BLaER1 (cell line): ENCODE data around the gene IFI6.

Source experiments
- H3K27ac ChIP-seq: shearing (Covaris generic); formaldehyde crosslinking; 2 replicates; pipeline ENCODE4 v1.8.1; 2022
- H3K27me3 ChIP-seq: shearing (Covaris generic); formaldehyde crosslinking; 2 replicates; pipeline ENCODE4 v1.8.1; 2022
- H3K36me3 ChIP-seq: shearing (Covaris generic); formaldehyde crosslinking; 2 replicates; pipeline ENCODE4 v1.8.1; 2022
- H3K4me1 ChIP-seq: shearing (Covaris generic); formaldehyde crosslinking; 2 replicates; pipeline ENCODE4 v1.8.1; 2022
- H3K4me2 ChIP-seq: shearing (Covaris generic); formaldehyde crosslinking; 2 replicates; pipeline ENCODE4 v1.8.1; 2022
- H3K4me3 ChIP-seq: shearing (Covaris generic); formaldehyde crosslinking; 2 replicates; pipeline ENCODE4 v1.8.1; 2022
- H3K9ac ChIP-seq: shearing (Covaris generic); formaldehyde crosslinking; 2 replicates; pipeline ENCODE4 v1.8.1; 2022
- H3K9me3 ChIP-seq: shearing (Covaris generic); formaldehyde crosslinking; 2 replicates; pipeline ENCODE4 v1.8.1; 2022
- H4K20me1 ChIP-seq: shearing (Covaris generic); formaldehyde crosslinking; 2 replicates; pipeline ENCODE4 v1.8.1; 2022
- Cebpa-rat ChIP-seq: shearing (Covaris generic); IDR thresholded peaks from 2 replicates; pipeline ENCODE4 v1.8.1; 2022

The IFI6 gene

DNA sequence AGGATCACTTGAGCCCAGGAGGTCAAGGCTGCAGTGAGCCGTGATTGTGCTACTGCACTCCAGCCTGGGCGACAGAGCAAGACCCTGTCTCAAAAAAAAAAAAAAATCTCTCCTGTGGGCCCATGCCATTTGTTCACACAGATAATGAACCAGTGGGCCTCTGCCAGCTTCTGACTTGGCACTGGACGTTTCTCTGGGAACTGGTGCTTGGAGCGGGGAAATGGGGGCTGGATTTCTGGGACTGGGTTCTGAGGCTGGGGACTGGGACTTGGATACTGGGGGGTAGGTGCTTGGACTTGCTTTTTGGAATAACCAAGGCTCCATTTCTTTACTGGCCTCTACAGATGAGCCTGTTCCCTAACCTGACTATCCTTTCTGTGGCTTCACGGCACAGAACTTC is 9.7 kb downstream of the IFI6 start:
- no peaks in the 10 kb centered on the region for H3K36me3 ChIP-seq
- H3K4me1 ChIP-seq, result peaks cover 80% of the 10 kb centered on the region
- H3K9me3 ChIP-seq, result no peaks in the 10 kb centered on the region
- H3K9ac ChIP-seq, result peak overlapping the region; percentile 77
- no peaks in the 10 kb centered on the region for H4K20me1 ChIP-seq
- H3K27me3 ChIP-seq, result no peaks in the 10 kb centered on the region
- H3K4me3 ChIP-seq, result peak overlapping the region; percentile 42
- TF ChIP-seq Cebpa-rat, result no peak
- H3K4me2 ChIP-seq, result peak overlapping the region; percentile 85
- H3K27ac ChIP-seq, result peak overlapping the region; percentile 92

DNA sequence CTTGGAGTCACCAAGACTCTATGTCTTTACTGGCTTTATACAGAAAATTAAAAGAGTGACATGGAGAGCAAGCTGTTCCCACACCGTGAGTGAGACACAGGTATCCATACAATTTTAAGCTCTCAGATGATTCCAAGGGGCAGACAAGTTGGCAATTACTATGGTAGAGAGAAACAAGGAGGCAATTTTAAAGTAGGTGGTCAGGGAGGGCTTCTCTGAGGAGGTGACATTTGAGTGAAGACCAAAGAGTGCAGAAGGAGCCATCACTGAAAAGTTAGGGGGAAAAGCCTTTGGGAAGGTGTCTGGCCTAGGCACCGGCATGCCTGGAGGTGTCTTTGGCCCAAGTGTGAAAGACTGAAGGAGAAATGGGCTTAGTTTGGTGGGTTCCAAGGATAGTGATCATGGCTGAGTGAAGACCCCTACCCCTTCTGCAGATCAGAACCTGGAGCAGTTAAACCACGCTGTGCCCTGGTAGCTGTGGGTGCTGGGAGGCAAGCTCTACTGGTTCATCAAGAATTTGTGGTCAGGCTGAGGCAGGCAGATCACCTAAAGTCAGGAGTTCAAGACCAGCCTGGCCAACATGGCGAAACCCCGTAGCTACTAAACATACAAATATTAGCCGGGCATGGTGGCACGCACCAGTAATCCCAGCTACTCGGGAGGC is 10.4 kb downstream of the IFI6 start:
- no peaks in the 10 kb centered on the region for H3K36me3 ChIP-seq
- no peaks in the 10 kb centered on the region for H3K9me3 ChIP-seq
- no peaks in the 10 kb centered on the region for H4K20me1 ChIP-seq
- H3K4me3 ChIP-seq, result no peak overlapping the region
- H3K9ac ChIP-seq, result no peak overlapping the region
- peak overlapping the region; percentile 92 for H3K27ac ChIP-seq
- peaks cover 83% of the 10 kb centered on the region for H3K4me1 ChIP-seq
- no peaks in the 10 kb centered on the region for H3K27me3 ChIP-seq
- H3K4me2 ChIP-seq, result peak overlapping the region; percentile 85
- TF ChIP-seq Cebpa-rat, result no peak

DNA sequence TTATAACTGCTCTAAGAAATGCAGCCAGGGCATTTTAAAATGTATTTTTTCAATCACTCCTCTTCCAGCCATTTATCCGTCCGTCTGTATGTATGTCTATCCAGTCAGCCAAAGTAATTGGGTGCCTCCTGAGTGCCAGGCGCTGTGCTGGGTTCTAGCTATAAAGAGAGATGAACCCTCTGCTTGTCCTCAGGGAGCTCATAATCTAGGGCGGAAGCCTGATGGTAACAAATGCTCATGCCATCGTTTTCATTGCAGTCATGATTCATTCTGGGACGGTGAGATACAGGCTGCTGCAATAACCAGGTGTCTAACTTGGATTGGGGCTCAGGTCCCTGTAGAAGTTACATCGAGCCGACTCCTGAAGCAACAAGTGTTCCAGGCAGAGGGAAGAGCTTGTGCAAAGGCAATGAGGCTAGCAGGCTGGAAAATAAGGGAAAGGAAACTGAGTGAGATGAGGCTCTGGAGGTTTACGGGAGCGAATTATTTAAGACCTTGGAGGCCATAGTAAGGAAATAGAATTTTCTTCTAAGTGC is 11.6 kb downstream of the IFI6 start:
- Histone ChIP-seq H3K36me3 (no peaks in the 10 kb centered on the region), H3K9me3 (no peaks in the 10 kb centered on the region), H3K27ac (peak overlapping the region; percentile 59), H3K4me2 (peak overlapping the region; percentile 85), H3K9ac (peak overlapping the region; percentile 83), H4K20me1 (no peaks in the 10 kb centered on the region), H3K27me3 (no peaks in the 10 kb centered on the region), H3K4me1 (peaks cover 92% of the 10 kb centered on the region), H3K4me3 (peak overlapping the region; percentile 72)
- TF ChIP-seq Cebpa-rat, result no peak

DNA sequence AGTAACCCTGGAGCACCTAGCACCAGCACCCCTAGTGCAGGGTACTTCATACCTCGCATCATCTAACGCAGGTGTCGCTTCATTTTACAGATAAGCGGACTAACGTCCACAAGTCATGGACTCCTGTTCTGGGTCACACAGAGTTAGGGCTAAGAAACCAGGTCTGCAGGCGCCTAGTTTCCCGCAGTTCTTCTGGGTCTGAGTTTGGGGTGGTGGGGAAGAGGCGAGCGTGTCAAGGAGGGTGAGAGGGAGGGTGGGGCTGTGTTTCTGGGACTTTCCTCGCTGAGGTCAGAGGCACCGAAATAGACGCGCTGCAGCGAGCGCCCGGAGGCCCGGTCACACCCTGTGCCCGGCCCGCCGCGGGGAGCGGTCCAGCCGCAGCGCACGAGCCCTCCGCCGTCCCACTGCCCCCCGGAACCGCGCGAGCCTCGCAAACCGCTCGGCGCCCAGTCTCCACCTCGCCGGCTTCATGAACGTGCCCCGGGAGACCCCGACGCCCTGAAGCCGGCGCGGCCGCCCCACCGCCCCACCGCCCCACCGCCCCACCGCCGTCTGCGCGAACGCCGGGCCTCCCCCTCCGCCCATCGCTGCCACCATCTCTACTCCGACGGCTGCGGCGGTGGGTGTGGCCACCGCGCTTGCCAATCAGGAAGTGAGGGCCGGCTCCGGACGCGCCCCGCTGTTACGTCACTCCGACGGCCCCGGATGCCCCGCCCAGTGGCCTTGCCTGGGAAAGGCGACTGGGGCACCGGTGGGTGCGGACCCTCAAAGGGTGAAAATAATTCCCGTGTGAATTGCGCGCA is 12.3 kb downstream of the IFI6 start:
- no peak for TF ChIP-seq Cebpa-rat
- H3K4me3 ChIP-seq, result peak overlapping the region; percentile 72
- no peaks in the 10 kb centered on the region for H3K9me3 ChIP-seq
- H3K27ac ChIP-seq, result peak overlapping the region; percentile 94
- H3K9ac ChIP-seq, result peak overlapping the region; percentile 83
- no peaks in the 10 kb centered on the region for H4K20me1 ChIP-seq
- H3K4me1 ChIP-seq, result peaks cover 92% of the 10 kb centered on the region
- H3K4me2 ChIP-seq, result peak overlapping the region; percentile 85
- H3K36me3 ChIP-seq, result no peaks in the 10 kb centered on the region
- H3K27me3 ChIP-seq, result no peaks in the 10 kb centered on the region

DNA sequence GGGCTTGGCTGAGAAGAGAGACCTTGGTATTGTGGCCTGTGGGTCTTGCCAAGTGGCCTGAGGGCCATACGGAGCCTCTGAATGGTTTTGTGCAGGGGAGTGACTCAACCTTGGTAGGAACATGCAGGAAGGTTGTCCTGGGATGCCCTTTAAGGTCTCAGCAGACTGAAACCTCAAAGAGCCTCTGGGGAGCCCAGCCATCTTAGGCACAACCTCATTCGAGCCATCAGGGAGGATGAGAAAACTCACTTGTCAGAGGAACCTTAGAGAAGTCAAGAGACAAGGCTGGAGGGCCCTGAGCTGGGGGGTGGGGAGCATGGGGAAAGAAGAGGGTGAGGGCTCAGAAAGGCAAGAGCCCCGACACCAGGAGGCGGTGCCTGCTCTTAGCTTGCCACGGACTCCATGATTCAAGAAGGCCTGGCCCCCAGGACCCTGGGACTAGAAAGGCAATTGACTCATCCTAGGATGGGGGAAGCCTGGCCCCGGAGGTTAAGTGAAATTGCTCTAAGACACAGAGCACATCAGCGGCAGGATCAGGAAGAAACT is 13.0 kb downstream of the IFI6 start:
- no peak for TF ChIP-seq Cebpa-rat
- Histone ChIP-seq H3K27me3 (no peaks in the 10 kb centered on the region), H3K9ac (peak overlapping the region; percentile 83), H4K20me1 (no peaks in the 10 kb centered on the region), H3K4me2 (peak overlapping the region; percentile 85), H3K36me3 (no peaks in the 10 kb centered on the region), H3K9me3 (no peaks in the 10 kb centered on the region), H3K4me3 (peak overlapping the region; percentile 72), H3K4me1 (peaks cover 92% of the 10 kb centered on the region), H3K27ac (peak overlapping the region; percentile 94)

DNA sequence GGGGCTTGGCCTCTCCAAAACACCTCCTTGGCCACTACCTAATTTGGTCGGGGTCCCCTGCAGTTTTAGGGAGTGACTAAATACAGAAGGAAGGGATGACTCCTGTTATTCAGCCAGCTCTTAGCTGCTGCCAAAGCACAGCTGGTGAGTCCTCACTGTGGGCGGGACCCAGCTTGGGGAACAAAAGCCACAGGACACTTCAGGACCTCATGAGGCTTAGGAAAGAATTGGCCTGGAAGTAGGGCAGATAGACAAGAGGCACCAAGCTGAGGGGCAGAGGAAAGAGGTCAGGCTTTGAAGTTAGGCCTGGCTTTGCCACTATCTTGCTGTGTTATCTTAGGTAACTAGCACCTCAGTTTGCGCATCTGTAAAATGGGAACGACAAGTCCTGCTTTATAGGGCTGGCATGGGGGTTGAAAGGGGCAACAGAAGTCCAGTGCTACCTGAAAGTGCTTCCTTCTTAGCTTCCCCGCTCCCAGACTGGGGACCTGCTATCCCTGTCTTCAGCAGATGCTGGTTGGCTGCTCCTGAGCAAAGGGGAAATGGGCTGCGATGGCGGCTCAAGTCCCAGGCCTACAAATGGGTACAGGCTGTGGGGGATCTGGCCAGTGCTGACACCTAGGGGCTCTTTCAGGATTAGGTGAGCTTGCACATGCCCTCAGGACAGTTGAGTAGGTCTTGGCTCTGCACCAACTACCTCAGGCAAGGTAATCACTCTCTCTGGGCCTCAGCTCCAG is 15.7 kb downstream of the IFI6 start:
- Histone ChIP-seq H3K27me3 (no peaks in the 10 kb centered on the region), H3K27ac (no peak overlapping the region), H4K20me1 (no peaks in the 10 kb centered on the region), H3K4me3 (no peak overlapping the region), H3K36me3 (no peaks in the 10 kb centered on the region), H3K9ac (peak overlapping the region; percentile 26; the same call in 1 of the 2 replicates), H3K4me2 (peak overlapping the region; percentile 49), H3K9me3 (no peaks in the 10 kb centered on the region), H3K4me1 (peaks cover 80% of the 10 kb centered on the region)
- TF ChIP-seq Cebpa-rat, result no peak

DNA sequence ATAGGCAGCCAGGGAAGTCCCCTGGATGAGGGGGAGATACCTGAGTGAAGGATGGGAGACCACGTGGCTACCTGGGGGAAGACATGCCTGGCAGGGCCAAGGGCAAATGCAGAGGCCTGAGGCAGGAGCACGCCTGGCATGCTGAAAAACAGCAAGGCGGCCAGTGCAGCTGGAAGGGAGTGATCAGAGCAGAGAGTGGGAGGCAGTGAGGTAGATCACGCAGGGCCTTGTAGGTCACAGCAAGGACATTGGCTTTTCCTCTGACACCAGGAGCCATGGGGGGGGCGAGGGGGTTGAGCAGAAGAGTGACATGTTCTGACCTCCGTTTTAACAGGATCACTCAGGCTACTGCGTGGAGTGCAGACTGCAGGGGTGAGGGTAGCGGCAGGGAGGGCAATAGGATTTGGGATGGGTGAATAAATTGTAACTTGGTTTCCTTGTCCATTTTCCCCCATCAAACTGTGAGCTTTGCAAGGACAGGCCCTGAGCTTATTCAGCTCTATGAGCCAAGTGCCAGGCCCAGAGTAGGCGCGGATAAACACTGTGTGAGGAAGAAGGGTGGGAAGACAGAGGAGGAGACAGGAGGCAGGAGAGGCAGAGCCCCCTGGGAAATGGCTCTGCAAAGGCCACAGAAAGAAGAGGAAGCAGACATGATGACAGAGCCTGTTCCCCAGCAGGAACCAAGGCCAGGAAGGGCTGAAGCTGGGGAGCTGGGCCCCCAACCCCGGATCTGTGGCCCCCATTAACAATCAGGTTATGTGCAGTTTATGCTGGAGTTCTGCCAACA is 16.6 kb downstream of the IFI6 start:
- Histone ChIP-seq H3K4me3 (no peak overlapping the region), H3K9ac (no peak overlapping the region), H3K4me1 (peaks cover 80% of the 10 kb centered on the region), H3K27me3 (no peaks in the 10 kb centered on the region), H3K9me3 (no peaks in the 10 kb centered on the region), H3K4me2 (peak overlapping the region; percentile 49), H3K36me3 (no peaks in the 10 kb centered on the region), H4K20me1 (no peaks in the 10 kb centered on the region), H3K27ac (peak overlapping the region; percentile 5; the same call in 1 of the 2 replicates)
- TF ChIP-seq Cebpa-rat, result no peak

DNA sequence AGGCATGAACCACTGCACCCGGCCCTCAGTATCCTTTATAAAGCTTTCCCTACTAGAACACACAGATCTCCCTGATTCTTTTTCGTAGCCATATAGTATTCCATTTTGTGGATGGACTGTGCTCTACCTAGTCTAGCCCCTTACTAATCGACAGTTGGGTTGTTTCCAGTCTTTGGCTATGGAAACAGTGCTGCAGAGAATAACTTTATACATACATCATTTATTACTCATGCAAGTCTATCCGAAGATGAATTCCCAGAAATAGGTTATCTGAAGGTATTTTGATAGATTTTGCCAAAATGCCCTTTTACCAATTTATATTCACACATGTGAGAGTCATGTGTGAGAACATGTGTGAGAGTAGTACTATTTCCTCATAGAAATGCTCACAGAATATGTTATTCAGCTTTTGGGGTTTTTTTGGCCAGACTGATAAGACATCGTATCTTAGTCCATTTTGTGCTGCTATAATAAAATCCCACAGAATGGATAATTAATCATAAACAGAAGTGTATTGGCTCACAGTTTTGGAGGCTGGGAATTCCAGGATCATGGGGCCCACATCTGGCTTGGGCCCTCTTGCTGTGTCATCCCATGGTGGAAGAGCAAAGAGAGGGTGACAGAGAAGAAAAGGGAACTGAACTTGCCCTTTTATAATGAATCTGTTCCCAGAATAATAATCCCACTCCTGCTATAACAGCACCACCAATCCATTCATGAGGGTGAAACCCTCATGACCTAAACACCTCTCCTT is 19.7 kb downstream of the IFI6 start:
- Histone ChIP-seq H3K4me3 (no peak overlapping the region), H3K9me3 (no peaks in the 10 kb centered on the region), H3K4me2 (no peak overlapping the region), H3K4me1 (peaks cover 58% of the 10 kb centered on the region), H4K20me1 (no peaks in the 10 kb centered on the region), H3K27ac (no peak overlapping the region), H3K9ac (no peak overlapping the region), H3K27me3 (no peaks in the 10 kb centered on the region), H3K36me3 (no peaks in the 10 kb centered on the region)
- no peak for TF ChIP-seq Cebpa-rat
